Adipose tissue (tissue), 3 donors: ENCODE data around the gene IL7R. TPM values are rescaled to one million over a fixed set of nuclear protein-coding genes. Genes with fewer than 3 reads are reported as not detected.

Experiments
- H3K27ac ChIP-seq: one replicate; pipeline ENCODE4 v1.5.1; 2013; ENCODE audit warnings: low read depth, low read length
- WGBS, 3 donors: extraction: QIAGEN DNeasy Blood & Tissue Kit; methylation state at CpG; one replicate each; pipeline ENCODE4 v1.1.7; 2013; 5-methylcytosine and 5-hydroxymethylcytosine counted together
- polyA plus RNA-seq, 3 donors: library from polyadenylated mRNA; stranded (reverse); fragments of 200-250 nt; gene quantifications; one replicate each; pipeline ENCODE4 v1.2.3, GENCODE V29; 2013
- donor health status: healthy with polysubstance abuse.
- donor health status: Bipolar disorder and iron deficiency.
- donor health status: healthy.

Gene IL7R, protein sequence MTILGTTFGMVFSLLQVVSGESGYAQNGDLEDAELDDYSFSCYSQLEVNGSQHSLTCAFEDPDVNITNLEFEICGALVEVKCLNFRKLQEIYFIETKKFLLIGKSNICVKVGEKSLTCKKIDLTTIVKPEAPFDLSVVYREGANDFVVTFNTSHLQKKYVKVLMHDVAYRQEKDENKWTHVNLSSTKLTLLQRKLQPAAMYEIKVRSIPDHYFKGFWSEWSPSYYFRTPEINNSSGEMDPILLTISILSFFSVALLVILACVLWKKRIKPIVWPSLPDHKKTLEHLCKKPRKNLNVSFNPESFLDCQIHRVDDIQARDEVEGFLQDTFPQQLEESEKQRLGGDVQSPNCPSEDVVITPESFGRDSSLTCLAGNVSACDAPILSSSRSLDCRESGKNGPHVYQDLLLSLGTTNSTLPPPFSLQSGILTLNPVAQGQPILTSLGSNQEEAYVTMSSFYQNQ
- 1 to 10 TPM; 1.3 to 4.3 (median 2.8) TPM for polyA plus RNA-seq

DNA sequence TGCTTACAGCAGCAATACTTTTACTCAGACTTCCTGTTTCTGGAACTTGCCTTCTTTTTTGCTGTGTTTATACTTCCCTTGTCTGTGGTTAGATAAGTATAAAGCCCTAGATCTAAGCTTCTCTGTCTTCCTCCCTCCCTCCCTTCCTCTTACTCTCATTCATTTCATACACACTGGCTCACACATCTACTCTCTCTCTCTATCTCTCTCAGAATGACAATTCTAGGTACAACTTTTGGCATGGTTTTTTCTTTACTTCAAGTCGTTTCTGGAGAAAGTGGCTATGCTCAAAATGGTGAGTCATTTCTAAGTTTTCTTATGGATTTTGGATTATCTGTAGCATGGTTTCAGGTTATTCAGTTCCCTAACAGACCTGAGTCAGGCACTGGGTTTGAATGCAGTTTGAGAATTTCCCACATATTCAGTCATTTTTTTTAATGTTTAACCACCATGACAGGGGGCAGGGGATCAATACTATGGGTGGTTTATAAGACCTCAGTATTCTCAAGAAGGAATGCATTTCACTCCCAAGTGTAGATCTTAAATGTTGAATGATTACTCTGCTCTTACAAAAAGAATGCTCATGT lies at the start of gene IL7R:
TSS of gene IL7R (plus strand) at position 127 of the 587 bp plus-strand sequence. CDS start at position 214, 87 bp downstream.
- H3K27ac ChIP-seq = no peak within 1 kb of the TSS
- 37 to 44% (median 38%) methylated on average over 1 of the region's 1 CpG for WGBS, 3 donors

DNA sequence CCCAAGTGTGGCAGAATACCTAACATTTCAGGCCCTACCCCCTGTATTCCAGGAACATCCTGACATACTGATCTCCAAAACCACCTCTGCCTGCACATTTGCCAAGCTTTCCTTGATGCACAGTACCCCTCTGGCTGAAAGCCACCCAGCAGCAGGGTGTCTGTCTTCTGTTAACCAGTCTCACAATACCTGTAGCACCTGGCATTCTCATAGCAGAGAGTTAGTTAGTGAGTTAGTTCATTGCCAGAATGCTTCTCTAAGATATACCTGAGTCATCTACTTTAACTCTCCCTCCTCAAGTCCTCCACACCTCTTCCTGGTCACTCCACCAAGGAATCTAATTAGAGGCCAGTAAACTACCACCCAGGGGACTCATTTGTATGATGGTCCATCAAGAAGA lies 46.1 kb upstream of the IL7R start:
- no peak overlapping the region for H3K27ac ChIP-seq

GRCh38 chr5:35811108-35811741 lies 45.5 kb upstream of the IL7R start:
- 60 to 75% (median 70%) methylated on average over 3 of the region's 3 CpGs for WGBS, 3 donors
- H3K27ac ChIP-seq = no peak overlapping the region

- H3K27ac ChIP-seq = no peak overlapping the region
- WGBS, 3 donors = 76 to 86% (median 79%) methylated on average over 1 of the region's 1 CpG
These were observed 43.2 kb upstream of the IL7R start for GRCh38 chr5:35813521-35813920.

GRCh38 chr5:35815089-35815936 lies 41.4 kb upstream of the IL7R start:
- 78 to 88% (median 80%) methylated on average over 10 of the region's 10 CpGs for WGBS, 3 donors

DNA sequence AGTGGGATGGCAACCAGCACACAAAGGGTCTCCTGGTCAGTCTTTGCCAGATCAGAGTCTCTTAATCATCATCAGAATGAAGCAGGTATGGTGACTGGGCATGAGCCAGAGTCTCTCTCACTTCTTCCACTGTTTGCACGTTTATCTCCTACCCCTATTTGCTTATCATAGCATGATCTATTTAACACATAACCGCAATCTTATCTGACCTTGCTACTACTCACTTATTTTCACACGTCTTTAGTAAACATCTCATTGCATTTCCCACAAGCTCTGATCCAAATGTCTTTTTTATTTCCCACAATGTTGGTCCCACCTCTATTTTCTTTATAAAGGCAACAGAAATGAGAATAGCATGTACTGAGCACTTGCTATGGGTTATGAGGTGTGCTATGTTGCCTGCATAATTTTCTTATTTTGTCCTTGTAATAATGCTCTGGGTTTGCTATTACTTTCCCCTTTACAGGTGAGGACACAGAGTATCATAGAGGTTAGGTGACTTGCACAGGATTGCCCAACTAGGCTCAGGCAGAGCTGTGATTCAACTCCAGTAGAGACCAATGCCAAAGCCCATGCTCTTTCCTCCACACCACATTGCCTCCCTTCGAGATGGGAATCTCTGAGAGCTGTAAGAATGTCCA lies 39.7 kb upstream of the IL7R start:
- WGBS, 3 donors = 25 to 66% (median 64%) methylated on average over 4 of the region's 4 CpGs
- no peak overlapping the region for H3K27ac ChIP-seq

More at GRCh38 chr5:35815089-35815936, 41.4 kb upstream of the IL7R start:
- H3K27ac ChIP-seq = no peak overlapping the region

DNA sequence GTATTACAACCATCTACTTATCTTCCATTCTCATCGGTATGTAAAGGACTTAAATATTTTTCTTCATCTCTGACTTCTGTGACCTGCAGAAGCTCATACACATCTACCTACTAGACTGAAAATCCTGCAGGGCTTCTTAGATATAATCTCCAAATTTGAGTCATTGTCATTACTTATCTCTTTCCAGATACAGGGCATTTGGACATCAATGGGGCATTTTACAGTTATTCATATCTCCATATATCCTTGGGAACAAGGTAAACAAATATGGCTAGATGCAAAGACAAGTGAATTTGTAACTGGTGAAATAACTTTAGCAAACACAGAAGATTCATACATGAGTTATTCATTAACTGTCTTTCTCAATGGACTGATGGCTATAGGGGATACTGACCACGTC lies 37.7 kb upstream of the IL7R start:
- 66 to 94% (median 93%) methylated on average over 2 of the region's 2 CpGs for WGBS, 3 donors
- H3K27ac ChIP-seq = no peak overlapping the region

DNA sequence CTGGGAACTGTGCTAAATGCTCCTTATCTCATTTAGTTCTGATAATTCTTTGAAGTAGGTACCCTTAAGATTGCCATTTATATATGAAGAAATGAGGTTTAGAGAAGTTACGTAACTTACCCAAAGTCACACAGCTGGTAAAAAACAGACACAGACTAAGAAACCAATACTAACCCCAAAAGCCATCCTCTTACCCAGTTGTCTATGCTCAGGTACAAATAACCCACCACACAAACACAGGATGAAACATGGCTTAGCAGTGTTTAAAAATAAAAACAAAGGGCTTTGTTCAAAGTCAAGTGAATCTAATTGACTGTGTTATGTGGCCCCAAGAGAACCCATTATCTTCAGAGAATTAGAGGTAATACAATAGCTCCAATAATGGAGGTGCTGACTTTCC lies 37.0 kb upstream of the IL7R start:
- WGBS, 3 donors = 85 to 91% (median 91%) methylated on average over 1 of the region's 1 CpG

DNA sequence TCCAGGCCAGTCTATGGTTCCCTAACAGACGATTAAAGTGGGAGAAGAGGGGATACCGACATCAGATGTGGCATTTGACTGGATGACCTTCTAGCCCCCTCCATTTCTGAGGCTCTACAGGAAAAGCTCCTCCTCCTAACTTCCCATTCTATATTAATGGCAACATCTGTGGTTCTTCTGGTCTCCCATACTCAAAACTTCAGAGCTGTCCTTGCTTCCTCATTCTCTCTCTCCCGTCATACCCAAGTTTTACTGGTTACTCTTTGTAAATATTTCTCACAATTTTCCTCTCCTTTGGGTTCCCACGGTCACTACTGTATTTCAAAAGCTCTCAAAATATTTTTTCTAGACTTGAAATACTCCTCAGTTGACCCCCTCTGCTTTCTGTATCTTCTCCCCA lies 36.0 kb upstream of the IL7R start:
- 46 to 80% (median 64%) methylated on average over 4 of the region's 4 CpGs for WGBS, 3 donors
- no peak overlapping the region for H3K27ac ChIP-seq

More for the DNA sequence above, 37.0 kb upstream of the IL7R start:
- no peak overlapping the region for H3K27ac ChIP-seq

DNA sequence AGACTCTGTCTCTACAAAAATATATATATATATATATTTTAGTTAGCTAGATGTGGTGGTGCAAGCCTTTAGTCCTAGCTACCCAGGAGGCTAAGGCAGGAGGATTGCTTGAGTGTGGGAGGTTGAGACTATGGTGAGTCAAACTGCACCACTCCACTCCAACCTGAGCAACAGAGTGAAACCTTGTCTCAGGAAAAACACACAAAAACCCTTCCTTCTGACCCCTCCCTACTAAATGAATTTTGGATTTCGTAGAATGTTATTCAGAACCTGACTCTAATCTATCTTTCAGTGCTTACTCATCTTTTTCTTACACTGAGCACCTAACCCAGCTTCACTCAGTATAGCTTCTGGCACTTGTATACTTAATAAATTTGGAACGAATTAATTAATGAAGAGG lies 35.2 kb upstream of the IL7R start:
- 75 to 77% (median 76%) methylated on average over 2 of the region's 2 CpGs for WGBS, 3 donors
- H3K27ac ChIP-seq = no peak overlapping the region

GRCh38 chr5:35822511-35822910 lies 34.2 kb upstream of the IL7R start:
- no peak overlapping the region for H3K27ac ChIP-seq
- WGBS, 3 donors = 86 to 88% (median 87%) methylated on average over 8 of the region's 8 CpGs

DNA sequence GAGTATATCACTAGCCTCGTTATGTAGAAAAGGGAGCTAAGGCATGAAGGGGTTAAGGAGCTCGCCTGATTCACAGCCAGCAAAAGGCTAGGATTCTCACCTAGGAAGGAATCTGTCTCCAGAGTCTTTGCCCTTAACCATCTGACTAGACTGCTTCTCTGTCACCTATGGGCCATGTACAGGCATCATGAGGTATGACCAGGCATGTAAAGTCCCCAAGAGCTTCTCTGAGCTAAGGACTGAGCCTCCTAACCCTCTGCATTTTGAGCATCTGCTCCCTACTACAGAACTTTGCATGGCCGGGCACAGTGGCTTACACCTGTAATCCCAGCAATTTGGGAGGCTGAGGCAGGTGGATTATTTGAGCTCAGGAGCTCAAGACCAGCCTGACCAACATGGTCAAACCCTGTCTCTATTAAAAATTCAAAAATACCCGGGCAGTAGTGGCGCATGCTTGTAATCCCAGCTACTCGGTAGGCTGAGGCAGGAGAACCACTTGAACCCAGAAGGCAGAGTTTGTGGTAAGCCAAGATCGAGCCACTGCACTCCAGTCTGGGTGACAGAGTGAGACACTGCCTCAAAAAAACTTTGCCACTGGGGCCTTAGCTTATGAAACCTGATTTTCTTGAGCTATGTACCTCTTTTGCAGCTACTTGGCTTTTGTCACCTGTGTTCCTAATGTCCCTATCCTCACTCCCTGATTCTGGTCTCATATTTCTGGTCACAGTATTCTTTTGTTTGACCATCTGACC lies 33.2 kb upstream of the IL7R start:
- WGBS, 3 donors = 73 to 83% (median 79%) methylated on average over 7 of the region's 7 CpGs
- H3K27ac ChIP-seq = no peak overlapping the region

GRCh38 chr5:35826056-35826455 lies 30.6 kb upstream of the IL7R start:
- H3K27ac ChIP-seq = no peak overlapping the region
- 82 to 88% (median 82%) methylated on average over 2 to 3 of the region's 3 CpGs for WGBS, 3 donors

GRCh38 chr5:35826554-35826953 lies 30.1 kb upstream of the IL7R start:
- H3K27ac ChIP-seq = no peak overlapping the region
- WGBS, 3 donors = 77 to 79% (median 78%) methylated on average over 2 of the region's 2 CpGs

GRCh38 chr5:35828082-35828598 lies 28.6 kb upstream of the IL7R start:
- WGBS, 3 donors = 88 to 95% (median 88%) methylated on average over 4 of the region's 4 CpGs
- no peak overlapping the region for H3K27ac ChIP-seq

DNA sequence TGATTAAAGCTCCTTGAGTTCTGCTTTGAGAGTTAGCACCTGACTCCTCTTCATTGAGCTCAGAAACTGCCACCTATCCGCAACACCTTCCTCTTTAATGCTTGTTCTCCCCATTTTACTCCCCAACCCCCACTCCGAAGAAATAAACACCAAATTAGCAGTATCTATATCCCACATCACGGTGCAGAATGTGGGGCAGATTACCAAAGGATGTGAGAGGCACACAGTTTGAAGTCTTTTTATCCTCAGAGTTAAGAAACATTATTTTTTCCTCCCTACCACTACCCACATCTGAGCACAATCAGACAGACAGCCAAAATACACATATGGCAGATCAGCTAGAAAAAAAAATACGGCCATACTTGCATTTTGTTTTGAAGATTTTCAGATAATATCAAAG lies 26.1 kb upstream of the IL7R start:
- WGBS, 3 donors = 69 to 79% (median 74%) methylated on average over 4 of the region's 4 CpGs

GRCh38 chr5:35832762-35833161 lies 23.9 kb upstream of the IL7R start:
- H3K27ac ChIP-seq = no peak overlapping the region
- 66 to 74% (median 70%) methylated on average over 2 of the region's 2 CpGs for WGBS, 3 donors

More for the DNA sequence above, 26.1 kb upstream of the IL7R start:
- no peak overlapping the region for H3K27ac ChIP-seq
